SK-N-MC (cell line): ENCODE measurements around the gene ABCB10.
A peak's percentile ranks its signal among the peaks of the same experiment; 100 is the strongest.
"Not testable (repeated sequence)": the region's sequence is repeated elsewhere in the genome, so short reads cannot be mapped to it uniquely, and the experiment has no call there.

Experiments used
- DNase-seq: peaks from one replicate; pipeline ENCODE4 v3.0.0-alpha.2; 2011; ENCODE audit warnings: low read depth, low spot score
- H3K27ac ChIP-seq: fragments of 200-600 bp; sonication (generic); 2 replicates; pipeline ENCODE4 v1.5.1; 2016; ENCODE audit warnings: mixed run types
- H3K36me3 ChIP-seq: fragments of 200-600 bp; sonication (generic); 2 replicates; pipeline ENCODE4 v1.6.1; 2017; ENCODE audit warnings: antibody characterized with exemption, low read length, mixed read lengths; ENCODE audit not compliant: insufficient read depth
- H3K4me3 ChIP-seq: fragments of 200-600 bp; sonication (generic); 2 replicates; pipeline ENCODE4 v1.5.1; 2016
- H3K9ac ChIP-seq: fragments of 200-600 bp; sonication (generic); 2 replicates; pipeline ENCODE4 v1.8.0; 2017; ENCODE audit warnings: mixed run types, mixed read lengths; ENCODE audit not compliant: insufficient read length
- H3K9me3 ChIP-seq: fragments of 200-600 bp; sonication (generic); 2 replicates; pipeline ENCODE4 v1.6.1; 2017; ENCODE audit warnings: low read depth, mild to moderate bottlenecking, antibody characterized with exemption, low read length, moderate library complexity, mixed read lengths
- EZH2 ChIP-seq: fragments of 200-600 bp; sonication (generic); IDR thresholded peaks from one replicate; pipeline ENCODE4 v1.6.1; 2017; ENCODE audit warnings: antibody characterized with exemption
- FOXP2 ChIP-seq: optimal IDR thresholded peaks from 2 replicates; pipeline ENCODE3; 2011; ENCODE audit warnings: mild to moderate bottlenecking, moderate library complexity; ENCODE audit not compliant: insufficient read depth; ENCODE audit errors: extremely low read length, control extremely low read depth
- POLR2AphosphoS5 ChIP-seq: IDR thresholded peaks from 2 replicates; pipeline ENCODE4 v1.6.1; 2012; ENCODE audit warnings: mild to moderate bottlenecking, low read depth, low read length, borderline replicate concordance

The ABCB10 gene

GRCh38 chr1:229563241-229563640 lies 4.7 kb upstream of the ABCB10 start:
- H3K27ac ChIP-seq, result no peak overlapping the region
- TF ChIP-seq EZH2 (no peak), FOXP2 (no peak), POLR2AphosphoS5 (no peak)

GRCh38 chr1:229562686-229563085 lies 4.2 kb upstream of the ABCB10 start:
- H3K36me3 ChIP-seq, result no peaks in the 10 kb centered on the region
- DNase-seq, result no peak
- no peak overlapping the region for H3K27ac ChIP-seq
- H3K9ac ChIP-seq, result no peak overlapping the region
- no peaks in the 10 kb centered on the region for H3K9me3 ChIP-seq
- TF ChIP-seq POLR2AphosphoS5, result no peak
- TF ChIP-seq EZH2, result no peak
- H3K4me3 ChIP-seq, result no peak overlapping the region

More at GRCh38 chr1:229563241-229563640, 4.7 kb upstream of the ABCB10 start:
- no peak for DNase-seq
- Histone ChIP-seq H3K4me3 (no peak overlapping the region), H3K36me3 (no peaks in the 10 kb centered on the region), H3K9ac (no peak overlapping the region), H3K9me3 (no peaks in the 10 kb centered on the region)

- DNase-seq, result no peak
- no peak overlapping the region for H3K27ac ChIP-seq
- no peak overlapping the region for H3K4me3 ChIP-seq
- TF ChIP-seq POLR2AphosphoS5 (no peak), EZH2 (no peak), FOXP2 (no peak)
- H3K9me3 ChIP-seq, result no peaks in the 10 kb centered on the region
- H3K36me3 ChIP-seq, result no peaks in the 10 kb centered on the region
- H3K9ac ChIP-seq, result no peak overlapping the region
These were observed 2.6 kb upstream of the ABCB10 start for GRCh38 chr1:229561141-229561540.

- H3K4me3 ChIP-seq, H3K9me3 ChIP-seq, H3K36me3 ChIP-seq, H3K9ac ChIP-seq, DNase-seq, H3K27ac ChIP-seq: not testable (repeated sequence)
These were observed 1.6 kb upstream of the ABCB10 start for GRCh38 chr1:229560124-229560523.

GRCh38 chr1:229559336-229559801 lies 862 bp upstream of the ABCB10 start:
- H3K9me3 ChIP-seq, DNase-seq, H3K36me3 ChIP-seq: not testable (repeated sequence)
- peak overlapping the region; percentile 42; the same call in 1 of the 2 replicates for H3K27ac ChIP-seq
- peak overlapping the region; percentile 78 for H3K9ac ChIP-seq
- H3K4me3 ChIP-seq, result peak overlapping the region; percentile 95

- Histone ChIP-seq H3K36me3 (no peaks in the 10 kb centered on the region), H3K27ac (0 out of 2 replicates have a peak overlapping the region, but pooled peaks have one; percentile 32)
- no peak for DNase-seq
These were observed 543 bp downstream of the ABCB10 start for GRCh38 chr1:229557913-229558414.

GRCh38 chr1:229557200-229557850 lies 1.2 kb downstream of the ABCB10 start:
- H3K9me3 ChIP-seq, result no peaks in the 10 kb centered on the region
- no peak for TF ChIP-seq POLR2AphosphoS5
- no peak for TF ChIP-seq FOXP2
- no peak for TF ChIP-seq EZH2
- no peaks in the 10 kb centered on the region for H3K36me3 ChIP-seq
- DNase-seq, result no peak
- peak overlapping the region; percentile 95 for H3K4me3 ChIP-seq
- H3K9ac ChIP-seq, result peak overlapping the region; percentile 55
- H3K27ac ChIP-seq, result 0 out of 2 replicates have a peak overlapping the region, but pooled peaks have one; percentile 32

More at GRCh38 chr1:229557913-229558414, 543 bp downstream of the ABCB10 start:
- H3K9me3 ChIP-seq, result no peaks in the 10 kb centered on the region
- TF ChIP-seq POLR2AphosphoS5, result no peak
- no peak for TF ChIP-seq EZH2
- TF ChIP-seq FOXP2, result no peak
- H3K4me3 ChIP-seq, result peak overlapping the region; percentile 95
- H3K9ac ChIP-seq, result peak overlapping the region; percentile 76

- peak overlapping the region; percentile 38 for H3K4me3 ChIP-seq
- no peaks in the 10 kb centered on the region for H3K36me3 ChIP-seq
- no peak for DNase-seq
- TF ChIP-seq EZH2 (no peak), FOXP2 (no peak), POLR2AphosphoS5 (no peak)
- peak overlapping the region; percentile 29 for H3K27ac ChIP-seq
- H3K9me3 ChIP-seq, result no peaks in the 10 kb centered on the region
- H3K9ac ChIP-seq, result peak overlapping the region; percentile 56
These were observed 3.5 kb downstream of the ABCB10 start for GRCh38 chr1:229554886-229555621.
